HL-60 (cell line): Measurements from ENCODE around the gene TMEM217.

Experiments
- DNase-seq, 2 experiments: peaks; one replicate each; pipeline ENCODE4 v3.0.0-alpha.2; 2010 to 2020; ENCODE audit warnings: low read depth in 1 of 2, low spot score in 1 of 2
- H3K27ac ChIP-seq: fragments of 250-450 bp; sonication (Bioruptor Pico); replicated peaks from 2 replicates; pipeline ENCODE4 v1.5.1; 2020; ENCODE audit warnings: mild to moderate bottlenecking, moderate library complexity
- H3K27me3 ChIP-seq: fragments of 250-450 bp; sonication (Bioruptor Pico); 2 replicates; pipeline ENCODE4 v1.5.1; 2021; ENCODE audit warnings: mild to moderate bottlenecking, moderate library complexity; ENCODE audit not compliant: insufficient read depth, poor library complexity, severe bottlenecking
- H3K4me3 ChIP-seq: replicated peaks from 2 replicates; pipeline ENCODE4 v1.5.1; 2011; ENCODE audit warnings: mild to moderate bottlenecking, control low read depth, low read length; ENCODE audit not compliant: insufficient read depth
- CTCF ChIP-seq: IDR thresholded peaks from one replicate; pipeline ENCODE4 v1.5.1; 2011; ENCODE audit warnings: low read length, control low read depth, inconsistent platforms; ENCODE audit not compliant: insufficient read depth
- GABPA ChIP-seq: IDR thresholded peaks from 2 replicates; pipeline ENCODE4 v1.6.1; 2012; ENCODE audit warnings: low read depth
- POLR2AphosphoS5 ChIP-seq: IDR thresholded peaks from 2 replicates; pipeline ENCODE4 v1.6.1; 2012; ENCODE audit warnings: low read depth
- REST ChIP-seq: IDR thresholded peaks from 2 replicates; pipeline ENCODE4 v1.6.1; 2012; ENCODE audit warnings: low read depth; ENCODE audit not compliant: insufficient replicate concordance
- SPI1 ChIP-seq: IDR thresholded peaks from 2 replicates; pipeline ENCODE4 v1.6.1; 2012; ENCODE audit warnings: low read depth, mild to moderate bottlenecking, borderline replicate concordance

TMEM217 gene

GRCh38 chr6:37175332-37176267, 82.3 kb downstream of the TMEM217 start:
- Histone ChIP-seq H3K4me3 (no peak overlapping the region), H3K27ac (no peak overlapping the region), H3K27me3 (no peaks in the 10 kb centered on the region)
- TF ChIP-seq REST (no peak), SPI1 (no peak), POLR2AphosphoS5 (no peak), GABPA (no peak), CTCF (no peak)
- no peak for DNase-seq

- Histone ChIP-seq H3K27ac (no peak overlapping the region), H3K4me3 (no peak overlapping the region), H3K27me3 (no peaks in the 10 kb centered on the region)
- DNase-seq: no peak
- no peak for TF ChIP-seq REST
- TF ChIP-seq CTCF: no peak
- TF ChIP-seq GABPA: no peak
- TF ChIP-seq POLR2AphosphoS5: no peak
- TF ChIP-seq SPI1: no peak
Measured at GRCh38 chr6:37174515-37175331, 83.2 kb downstream of the TMEM217 start.

GRCh38 chr6:37174196-37174514, 83.8 kb downstream of the TMEM217 start:
- H3K27ac ChIP-seq: no peak overlapping the region
- no peak overlapping the region for H3K4me3 ChIP-seq
- H3K27me3 ChIP-seq: no peaks in the 10 kb centered on the region
- no peak for DNase-seq
- TF ChIP-seq POLR2AphosphoS5 (no peak), CTCF (no peak), GABPA (no peak), REST (no peak), SPI1 (no peak)
